ENCODE measurements around the gene ZCWPW1. TPM values are rescaled to one million over a fixed set of nuclear protein-coding genes. Genes with fewer than 3 reads are reported as not detected.

ZCWPW1 gene
- total and polyA plus RNA-seq, 2 donors (not counting 1 experiment from before 2014, with no cell fraction given): 11.3 to 28.0 TPM

DNA sequence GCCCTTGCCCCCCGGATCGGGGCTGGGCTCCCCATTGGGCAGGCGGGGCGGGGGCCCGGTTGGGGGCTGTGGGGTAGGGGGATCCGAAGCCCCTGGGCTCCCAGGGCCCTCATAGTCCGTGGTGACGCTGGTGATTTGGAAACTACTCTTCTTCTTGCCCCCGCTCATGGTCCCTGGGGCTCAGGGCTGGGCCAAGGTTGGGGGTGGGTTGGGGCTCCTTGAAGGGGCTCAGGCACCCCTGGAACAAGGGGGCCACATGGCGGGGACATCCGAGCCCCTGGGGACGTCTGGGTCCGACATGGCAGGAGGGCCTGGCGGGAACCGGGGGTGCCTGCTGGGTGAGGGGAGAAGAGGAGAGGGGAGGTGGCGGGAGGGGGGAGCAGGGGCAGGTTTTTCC is 49.4 kb upstream of the ZCWPW1 start:
- intact Hi-C loops (cut with micrococcal nuclease): loop anchor here (2.0 to 10.0 kb wide), 3 partner anchors 41 to 374 kb away; partner anchors contain the start of genes POP7, PPP1R35 and SLC12A9
- Histone ChIP-seq H3K79me2 (ENCODE audit: control insufficient read depth, insufficient read depth, low read length) (peaks cover 50% of the 10 kb centered on the region), H3K4me2 (replicated peaks; ENCODE audit: low read depth, low read length, poor library complexity, severe bottlenecking) (peak overlapping the region; percentile 97), H2AFZ (ENCODE audit: insufficient read depth, low read depth, low read length, poor library complexity, severe bottlenecking) (peak overlapping the region; percentile 78), H3K9ac (ENCODE audit: low read length) (peak overlapping the region; percentile 96), H3K4me3 (ENCODE audit: control extremely low read depth in 1 of 5, extremely low read depth in 1 of 5, insufficient read depth in 1 of 5, low read depth in 2 of 5, low read length in 4 of 5) (peak overlapping the region in 4 of 5 experiments; percentile 90 to 99 (median 96)), H4K20me1 (ENCODE audit: control insufficient read depth, insufficient read depth, low read length, poor library complexity, severe bottlenecking) (peaks cover 45% of the 10 kb centered on the region), H3K4me1 (ENCODE audit: control insufficient read depth in 2 of 2, insufficient read depth in 2 of 2, low read length in 2 of 2) (peaks cover 36 to 59% of the 10 kb centered on the region in 2 donors), H3K36me3 (replicated peaks in 1 of 2; ENCODE audit: control extremely low read depth in 1 of 2, control insufficient read depth in 1 of 2, extremely low read depth in 1 of 2, insufficient read depth in 2 of 2, low read length in 1 of 2) (peaks cover 1 to 23% of the 10 kb centered on the region in 2 experiments), H3K27me3 (replicated peaks in 1 of 4; ENCODE audit: control extremely low read depth in 1 of 4, control insufficient read depth in 3 of 4, insufficient read depth in 4 of 4, low read length in 3 of 4) (no peaks in the 10 kb centered on the region), H3K9me3 (ENCODE audit: control extremely low read depth in 1 of 3, control insufficient read depth in 2 of 3, insufficient read depth in 1 of 3, low read length in 2 of 3) (no peaks in the 10 kb centered on the region), H3K27ac (ENCODE audit: low read length in 2 of 2) (peak overlapping the region; percentile 47 to 89)
- H3K4me3 Mint-ChIP-seq: peak overlapping the region; percentile 97
- no peak for ATAC-seq (ENCODE audit: low read depth)
- peak overlapping the region; percentile 91 for H3K27ac Mint-ChIP-seq
- WGBS (ENCODE audit: insufficient coverage): 0% methylated on average over 9 of the region's 16 CpGs
- no peaks in the 10 kb centered on the region for H3K27me3 Mint-ChIP-seq
- TF ChIP-seq EZH2 (IDR thresholded peaks at IDR 0.05; ENCODE audit: borderline replicate concordance, insufficient read depth, low read depth, low read length, poor library complexity, severe bottlenecking): no peak
- TF ChIP-seq, protein P1, sequence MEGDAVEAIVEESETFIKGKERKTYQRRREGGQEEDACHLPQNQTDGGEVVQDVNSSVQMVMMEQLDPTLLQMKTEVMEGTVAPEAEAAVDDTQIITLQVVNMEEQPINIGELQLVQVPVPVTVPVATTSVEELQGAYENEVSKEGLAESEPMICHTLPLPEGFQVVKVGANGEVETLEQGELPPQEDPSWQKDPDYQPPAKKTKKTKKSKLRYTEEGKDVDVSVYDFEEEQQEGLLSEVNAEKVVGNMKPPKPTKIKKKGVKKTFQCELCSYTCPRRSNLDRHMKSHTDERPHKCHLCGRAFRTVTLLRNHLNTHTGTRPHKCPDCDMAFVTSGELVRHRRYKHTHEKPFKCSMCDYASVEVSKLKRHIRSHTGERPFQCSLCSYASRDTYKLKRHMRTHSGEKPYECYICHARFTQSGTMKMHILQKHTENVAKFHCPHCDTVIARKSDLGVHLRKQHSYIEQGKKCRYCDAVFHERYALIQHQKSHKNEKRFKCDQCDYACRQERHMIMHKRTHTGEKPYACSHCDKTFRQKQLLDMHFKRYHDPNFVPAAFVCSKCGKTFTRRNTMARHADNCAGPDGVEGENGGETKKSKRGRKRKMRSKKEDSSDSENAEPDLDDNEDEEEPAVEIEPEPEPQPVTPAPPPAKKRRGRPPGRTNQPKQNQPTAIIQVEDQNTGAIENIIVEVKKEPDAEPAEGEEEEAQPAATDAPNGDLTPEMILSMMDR (IDR thresholded peaks at IDR 0.05): no peak
- ChIA-PET CTCF (interaction anchor here (0.5 to 2.0 kb wide), 4 partner anchors 8 to 488 kb away, joined by 3 to 6 read pairs (median 4); no protein-coding TSS in a partner anchor), POLR2A (interaction anchor here (0.6 to 2.2 kb wide), 9 partner anchors 8 to 428 kb away, joined by 3 to 13 read pairs (median 4); partner anchors contain the start of genes FBXO24, LRCH4, MEPCE and PPP1R35)
- H3K9me3 Mint-ChIP-seq (ENCODE audit: insufficient read depth): no peaks in the 10 kb centered on the region
- no peak for DNase-seq
- peaks cover 47% of the 10 kb centered on the region for H3K4me1 Mint-ChIP-seq

All from B cell (primary cell).